Stimulated activated CD8-positive, alpha-beta memory T cell treated with anti-CD3 and anti-CD28 coated beads, Interleukin-4, amount 100 ng/mL, for 24 hours (primary cell): ENCODE measurements around the gene TMEM229B.
A peak's percentile ranks its signal among the peaks of the same experiment; 100 is the strongest.
"Not testable (repeated sequence)": the region's sequence is repeated elsewhere in the genome, so short reads cannot be mapped to it uniquely, and the experiment has no call there.

Experiments used
- DNase-seq: peaks from one replicate; pipeline ENCODE4 v3.0.0-alpha.2; 2020; ENCODE audit warnings: low read depth

Gene TMEM229B

DNA sequence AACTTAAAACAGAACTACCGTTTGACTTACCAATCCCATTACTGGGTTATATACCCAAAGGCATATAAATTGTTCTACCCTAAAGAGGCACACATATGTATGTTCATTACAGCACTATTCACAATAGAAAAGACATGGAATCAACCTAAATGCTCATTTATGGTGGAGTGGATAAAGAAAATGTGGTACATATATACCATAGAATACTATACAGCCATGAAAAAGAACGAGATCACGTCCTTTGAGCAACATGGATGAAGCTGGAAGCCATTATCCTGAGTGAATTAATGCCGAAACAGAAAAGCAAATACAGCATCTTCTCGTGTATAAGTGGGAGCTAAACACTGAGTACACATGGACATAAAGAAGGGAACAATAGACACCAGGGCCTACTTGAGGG is 31.8 kb downstream of the TMEM229B start:
- DNase-seq, result no peak

- DNase-seq, result no peak
Observed at GRCh38 chr14:67453575-67454300, 34.8 kb downstream of the TMEM229B start.

DNA sequence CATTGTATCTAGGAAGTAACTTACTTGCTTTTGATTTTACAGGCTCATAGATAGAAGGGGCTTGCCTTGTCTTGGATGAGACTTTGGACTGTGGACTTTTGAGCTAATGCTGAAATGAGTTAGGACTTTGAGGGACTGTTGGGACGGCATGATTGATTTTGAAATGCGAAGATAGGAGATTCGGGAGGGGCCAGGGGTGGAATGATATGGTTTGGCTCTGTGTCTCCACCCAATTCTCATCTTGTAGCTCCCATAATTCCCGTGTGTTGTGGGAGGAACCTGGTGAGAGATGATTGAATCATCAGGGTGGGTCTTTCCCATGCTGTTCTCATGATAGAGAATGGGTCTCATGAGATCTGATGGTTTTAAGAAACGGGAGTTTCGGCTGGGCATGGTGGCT is 36.9 kb downstream of the TMEM229B start:
- not testable (repeated sequence) for DNase-seq

GRCh38 chr14:67449096-67449495 is 39.4 kb downstream of the TMEM229B start:
- DNase-seq, result no peak

DNA sequence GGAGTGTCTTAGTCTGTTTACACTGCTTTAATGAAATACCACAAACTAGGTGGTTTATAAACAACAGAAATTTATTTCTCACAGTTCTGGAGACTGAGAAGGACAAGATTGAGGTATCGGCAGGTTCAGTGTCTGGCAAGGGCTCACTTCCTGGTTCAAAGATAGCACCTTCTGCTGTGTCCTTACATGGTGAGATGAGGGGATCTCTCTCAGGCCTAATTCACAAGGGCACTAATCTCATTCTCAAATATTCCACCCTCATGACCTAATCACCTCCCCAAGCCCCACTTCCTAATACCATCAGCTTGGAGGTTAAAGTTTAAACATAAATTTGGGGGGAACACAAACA is 41.5 kb downstream of the TMEM229B start:
- DNase-seq, result no peak

- DNase-seq, result no peak
Observed at GRCh38 chr14:67446371-67447032, 42.0 kb downstream of the TMEM229B start.

DNA sequence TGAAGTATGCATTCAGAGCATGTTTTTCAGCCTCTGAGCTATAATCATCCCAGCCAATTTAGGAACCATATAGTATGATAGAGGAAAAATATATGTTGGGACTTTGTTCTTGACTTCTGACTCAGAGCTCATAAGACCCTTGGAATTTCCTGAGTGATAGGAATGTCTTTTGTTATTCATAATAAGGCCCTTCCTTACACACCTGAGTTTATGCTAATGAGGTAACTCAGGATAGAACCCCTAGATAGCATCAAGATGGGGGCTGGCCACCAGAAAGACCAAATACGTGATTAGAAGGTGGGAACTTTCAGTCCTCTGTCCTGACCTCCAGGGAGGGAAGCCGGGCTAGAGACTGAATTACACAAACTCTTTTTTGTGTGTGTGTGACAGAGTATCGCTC is 44.1 kb downstream of the TMEM229B start:
- no peak for DNase-seq

- DNase-seq, result no peak
Observed at GRCh38 chr14:67442139-67442906, 46.2 kb downstream of the TMEM229B start.

- DNase-seq, result no peak
Observed at GRCh38 chr14:67441672-67442071, 46.8 kb downstream of the TMEM229B start.

- DNase-seq, result no peak
Observed at GRCh38 chr14:67441256-67441655, 47.3 kb downstream of the TMEM229B start.

GRCh38 chr14:67440513-67440912 is 48.0 kb downstream of the TMEM229B start:
- no peak for DNase-seq

GRCh38 chr14:67438969-67439368 is 49.6 kb downstream of the TMEM229B start:
- DNase-seq, result no peak

GRCh38 chr14:67436006-67436866 is 52.3 kb downstream of the TMEM229B start:
- no peak for DNase-seq

GRCh38 chr14:67435603-67436002 is 52.9 kb downstream of the TMEM229B start:
- DNase-seq, result no peak

GRCh38 chr14:67432050-67432564 is 56.4 kb downstream of the TMEM229B start:
- no peak for DNase-seq

- no peak for DNase-seq
Observed at GRCh38 chr14:67429510-67430205, 58.9 kb downstream of the TMEM229B start.

DNA sequence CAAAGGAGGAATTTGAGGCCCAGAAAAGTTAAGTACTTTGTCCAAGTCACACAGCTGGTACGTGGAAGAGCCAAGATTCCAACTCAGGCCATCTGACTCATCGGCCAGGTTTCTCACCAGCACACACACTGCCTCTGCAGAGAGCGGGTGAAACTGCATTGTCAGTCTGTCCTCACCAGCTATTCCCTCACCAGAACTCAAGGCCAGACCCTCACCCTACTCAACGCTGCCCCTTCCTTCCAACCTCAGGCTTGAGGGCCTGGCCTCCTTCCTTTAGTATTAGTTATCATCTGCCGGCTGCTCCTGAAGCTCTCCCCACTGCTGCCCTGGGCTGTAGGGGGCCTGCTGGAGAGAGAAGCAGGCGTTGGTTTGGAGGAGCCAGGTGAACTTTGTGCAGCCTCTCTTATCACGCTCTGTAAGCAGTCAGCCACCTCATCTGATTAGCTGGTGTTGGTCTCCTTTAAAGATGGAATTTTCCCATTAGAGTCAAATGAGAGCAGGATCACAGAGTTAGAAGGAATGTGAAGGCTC is 60.0 kb downstream of the TMEM229B start:
- DNase-seq, result no peak

- peak; percentile 55 for DNase-seq
Observed at GRCh38 chr14:67426983-67427606, 61.4 kb downstream of the TMEM229B start.

DNA sequence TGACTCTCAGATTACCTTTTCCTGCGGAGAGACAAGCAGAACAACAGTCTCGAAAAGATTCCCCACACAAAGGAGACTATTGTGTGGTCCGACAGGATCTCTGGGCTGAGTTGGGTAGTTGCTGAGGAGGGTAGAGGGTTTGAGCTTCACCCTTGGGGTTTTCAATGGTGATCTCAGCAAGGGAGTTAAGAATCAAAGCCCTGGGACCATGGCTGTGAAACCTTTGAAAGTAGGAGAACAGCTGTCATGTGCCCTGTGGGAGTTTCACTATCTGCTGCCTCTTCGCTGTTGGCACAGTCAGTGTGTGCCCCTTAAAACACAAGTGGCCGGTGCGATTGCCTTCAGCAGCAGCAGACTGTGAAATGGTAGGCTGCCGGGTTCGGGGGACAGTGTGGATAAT is 62.4 kb downstream of the TMEM229B start:
- no peak for DNase-seq

GRCh38 chr14:67425608-67426007 is 62.9 kb downstream of the TMEM229B start:
- no peak for DNase-seq

- no peak for DNase-seq
Observed at GRCh38 chr14:67424539-67424938, 64.0 kb downstream of the TMEM229B start.
